GM19468 (cell line): ENCODE data around the gene CHST6.

Experiments used
- ATAC-seq: cut with Tn5 transposase; IDR thresholded peaks from one replicate; pipeline ENCODE4 v1.9.1; 2021; ENCODE audit warnings: mild to moderate bottlenecking, moderate library complexity, moderate number of reproducible peaks; ENCODE audit not compliant: unreplicated experiment; ENCODE audit errors: extremely low read depth

The CHST6 gene

GRCh38 chr16:75478480-75479345, 16.5 kb downstream of the CHST6 start:
- no peak for ATAC-seq

GRCh38 chr16:75477680-75478473, 17.4 kb downstream of the CHST6 start:
- ATAC-seq = no peak

- ATAC-seq = no peak
These were observed 18.4 kb downstream of the CHST6 start for GRCh38 chr16:75476817-75477216.

GRCh38 chr16:75475420-75475847, 19.8 kb downstream of the CHST6 start:
- no peak for ATAC-seq

- no peak for ATAC-seq
These were observed 22.0 kb downstream of the CHST6 start for GRCh38 chr16:75472908-75473877.

GRCh38 chr16:75471723-75472633, 23.3 kb downstream of the CHST6 start:
- ATAC-seq = no peak

GRCh38 chr16:75466760-75467159, 28.5 kb downstream of the CHST6 start:
- ATAC-seq = no peak

- peak; percentile 92 for ATAC-seq
These were observed 30.9 kb downstream of the CHST6 start, which contains the start of gene TMEM170A for GRCh38 chr16:75464122-75464918. Gene TMEM170A (minus strand): TSS chr16:75464689. CDS start chr16:75464600, 89 bp downstream.

GRCh38 chr16:75463389-75464121, 31.7 kb downstream of the CHST6 start:
- peak; percentile 4 for ATAC-seq

- no peak for ATAC-seq
These were observed 32.4 kb downstream of the CHST6 start for GRCh38 chr16:75462806-75463205.

GRCh38 chr16:75461575-75461974, 33.7 kb downstream of the CHST6 start:
- ATAC-seq = no peak

- no peak for ATAC-seq
These were observed 34.8 kb downstream of the CHST6 start for GRCh38 chr16:75460446-75460845.

GRCh38 chr16:75459691-75460090, 35.5 kb downstream of the CHST6 start:
- ATAC-seq = no peak

- ATAC-seq = no peak
These were observed 36.8 kb downstream of the CHST6 start for GRCh38 chr16:75458439-75458838.

- no peak for ATAC-seq
These were observed 37.2 kb downstream of the CHST6 start for GRCh38 chr16:75458029-75458428.

GRCh38 chr16:75457485-75458021, 37.7 kb downstream of the CHST6 start:
- no peak for ATAC-seq

- no peak for ATAC-seq
These were observed 38.3 kb downstream of the CHST6 start for GRCh38 chr16:75456971-75457370.
